NAMALWA (cell line): ENCODE measurements around the gene FOXP1.

Experiments
- DNase-seq: peaks from one replicate; pipeline ENCODE4 v3.0.0-alpha.2; 2015; ENCODE audit warnings: low spot score

The FOXP1 gene

DNA sequence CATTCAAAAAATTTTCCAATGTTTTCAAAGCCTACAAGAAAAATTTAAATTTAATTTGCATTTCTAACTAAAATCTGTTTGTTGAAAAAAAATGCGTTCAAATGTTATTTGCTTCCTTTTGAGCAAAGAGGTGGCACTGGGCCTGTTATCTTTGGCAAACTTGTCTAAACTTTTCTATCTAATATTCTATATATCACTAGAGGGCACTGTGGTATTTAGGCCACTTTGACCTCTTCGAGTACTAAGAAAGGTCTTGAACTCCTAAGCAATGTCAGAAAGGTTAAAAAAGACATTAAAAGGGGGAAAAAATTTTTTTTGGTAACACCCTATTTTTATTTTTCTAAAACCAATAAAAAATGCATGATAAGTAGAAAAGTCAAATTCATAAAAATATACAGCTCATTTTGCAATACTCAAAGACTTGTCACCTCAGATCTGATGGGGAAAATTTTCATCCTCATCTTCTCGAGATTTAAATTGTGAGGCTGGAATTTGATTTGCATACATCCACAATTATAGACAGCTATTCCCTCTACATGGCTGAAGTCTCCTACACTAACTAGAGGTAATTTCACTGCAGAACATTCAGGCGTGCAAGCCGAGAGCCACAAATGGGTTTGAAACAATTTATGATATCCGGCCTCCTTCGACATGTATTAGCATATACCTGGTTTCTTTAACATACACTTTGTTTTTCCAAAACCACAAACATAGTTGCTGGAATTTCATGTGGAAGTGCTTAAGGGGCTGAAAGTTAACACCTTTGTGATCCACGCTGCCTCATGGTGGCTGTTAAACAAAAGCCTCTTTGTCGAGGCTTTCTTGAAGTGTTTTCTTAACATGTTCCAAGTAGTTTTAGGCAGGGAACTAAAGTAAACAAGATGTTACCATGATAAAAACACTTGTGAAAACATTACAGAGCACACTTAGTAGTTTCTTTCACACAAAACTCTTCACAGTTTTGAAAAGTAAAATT lies 576.4 kb downstream of the FOXP1 start:
- peak; percentile 47 for DNase-seq

GRCh38 chr3:71005702-71006321 lies 577.7 kb downstream of the FOXP1 start:
- no peak for DNase-seq

GRCh38 chr3:71003511-71003910 lies 580.0 kb downstream of the FOXP1 start:
- DNase-seq: no peak

DNA sequence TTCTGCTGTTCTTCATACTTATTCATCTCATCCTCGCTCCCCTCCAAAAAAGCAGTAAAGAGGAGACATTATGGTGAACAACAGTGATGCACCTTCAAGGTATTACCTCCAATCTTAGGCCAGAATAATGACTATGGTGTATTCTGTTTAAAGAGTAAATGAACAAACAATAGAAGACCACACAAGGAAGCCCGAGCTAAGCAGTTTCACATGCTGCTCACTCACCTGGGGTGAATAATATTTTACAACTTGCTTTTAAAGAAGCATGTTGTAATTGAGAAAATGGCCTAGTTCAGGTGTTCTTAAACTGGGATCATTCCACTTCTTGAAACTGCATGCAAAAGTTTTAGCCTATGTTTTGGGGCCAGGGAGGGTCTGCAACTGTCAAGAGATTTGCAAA lies 581.2 kb downstream of the FOXP1 start:
- no peak for DNase-seq

GRCh38 chr3:71001303-71001830 lies 582.2 kb downstream of the FOXP1 start:
- DNase-seq: no peak

DNA sequence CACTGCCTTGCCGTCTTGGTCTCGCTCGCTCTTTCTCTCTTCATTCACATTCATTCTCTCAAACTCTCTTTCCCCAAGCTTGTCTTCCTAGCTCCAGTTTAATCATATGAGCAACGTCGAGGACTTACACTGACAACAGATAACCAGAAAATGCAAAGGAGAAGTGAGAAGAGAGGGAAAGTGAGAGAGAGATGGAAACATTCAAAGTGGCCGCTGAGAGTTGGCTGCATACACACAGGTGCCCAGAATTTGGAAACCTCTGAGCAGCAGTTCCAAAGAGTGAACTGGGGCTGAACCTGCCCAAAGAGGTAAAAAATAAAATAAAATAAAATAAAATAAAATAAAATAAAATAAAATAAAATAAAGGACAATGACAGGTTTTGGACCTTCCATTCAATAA lies 583.0 kb downstream of the FOXP1 start:
- no peak for DNase-seq

DNA sequence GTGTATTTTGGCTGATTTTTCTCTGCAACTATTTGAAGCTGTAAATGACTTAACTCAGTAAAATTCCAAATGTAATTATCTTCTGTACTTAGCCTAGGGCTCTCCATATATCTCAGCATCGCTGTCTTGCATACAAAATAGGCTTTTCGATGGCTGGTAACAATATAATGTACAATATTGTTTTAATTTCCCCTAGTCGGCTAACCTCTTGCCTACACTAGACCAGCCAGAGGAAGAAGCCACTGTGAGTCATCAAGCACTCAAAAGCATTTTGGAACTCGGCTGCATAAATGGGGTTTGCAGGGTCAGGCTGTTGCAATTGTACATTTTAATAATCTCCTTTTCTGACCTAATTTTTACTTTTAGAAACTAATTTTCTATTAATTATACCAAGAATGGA lies 583.8 kb downstream of the FOXP1 start:
- DNase-seq: no peak

GRCh38 chr3:70996082-70996481 lies 587.4 kb downstream of the FOXP1 start:
- no peak for DNase-seq

GRCh38 chr3:70994644-70995043 lies 588.9 kb downstream of the FOXP1 start:
- no peak for DNase-seq

GRCh38 chr3:70992562-70993204 lies 590.8 kb downstream of the FOXP1 start:
- no peak for DNase-seq

GRCh38 chr3:70992131-70992530 lies 591.4 kb downstream of the FOXP1 start:
- DNase-seq: no peak

DNA sequence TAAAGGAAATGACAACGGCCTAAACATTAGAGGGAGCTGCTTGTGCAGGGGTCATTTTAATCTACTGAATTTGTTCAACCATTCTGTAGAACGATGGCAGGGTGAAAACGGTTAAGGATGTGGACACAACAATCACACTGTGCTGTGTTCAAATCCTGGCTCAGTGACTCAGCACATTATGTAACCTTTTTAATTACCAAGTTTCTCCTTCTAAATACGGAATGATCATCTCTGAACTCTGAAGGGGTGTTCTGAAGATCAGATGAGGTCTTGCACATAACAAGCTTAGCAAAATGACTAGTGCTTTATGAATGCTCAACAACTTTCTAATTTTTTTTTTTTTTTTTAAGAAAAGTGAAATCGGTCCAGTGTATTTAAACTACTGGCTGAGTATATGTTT lies 592.8 kb downstream of the FOXP1 start:
- no peak for DNase-seq

DNA sequence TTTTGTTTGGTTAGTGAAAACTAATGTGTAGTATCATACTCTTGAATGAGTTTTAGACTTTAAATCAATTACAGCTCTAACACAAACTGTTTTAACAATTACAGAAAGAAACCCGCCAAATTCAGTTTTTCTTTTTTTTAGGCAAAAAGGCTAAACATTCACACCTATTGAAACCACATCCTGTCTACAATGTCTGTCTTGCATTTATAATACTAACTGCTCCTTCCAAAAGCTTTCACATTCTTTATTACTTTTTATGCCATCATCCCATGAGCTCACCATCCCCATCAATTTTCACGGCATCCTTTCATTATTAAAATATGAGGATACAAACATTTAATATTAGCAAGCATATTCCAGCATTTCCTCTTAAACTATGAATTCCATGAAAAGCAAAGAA lies 593.3 kb downstream of the FOXP1 start:
- DNase-seq: no peak

GRCh38 chr3:70989174-70989573 lies 594.4 kb downstream of the FOXP1 start:
- DNase-seq: no peak

GRCh38 chr3:70988111-70988510 lies 595.4 kb downstream of the FOXP1 start:
- no peak for DNase-seq

- DNase-seq: no peak
These were observed 598.0 kb downstream of the FOXP1 start for GRCh38 chr3:70985572-70985971.

GRCh38 chr3:70984776-70985482 lies 598.6 kb downstream of the FOXP1 start:
- no peak for DNase-seq

GRCh38 chr3:70982700-70983140 lies 600.8 kb downstream of the FOXP1 start:
- no peak for DNase-seq

DNA sequence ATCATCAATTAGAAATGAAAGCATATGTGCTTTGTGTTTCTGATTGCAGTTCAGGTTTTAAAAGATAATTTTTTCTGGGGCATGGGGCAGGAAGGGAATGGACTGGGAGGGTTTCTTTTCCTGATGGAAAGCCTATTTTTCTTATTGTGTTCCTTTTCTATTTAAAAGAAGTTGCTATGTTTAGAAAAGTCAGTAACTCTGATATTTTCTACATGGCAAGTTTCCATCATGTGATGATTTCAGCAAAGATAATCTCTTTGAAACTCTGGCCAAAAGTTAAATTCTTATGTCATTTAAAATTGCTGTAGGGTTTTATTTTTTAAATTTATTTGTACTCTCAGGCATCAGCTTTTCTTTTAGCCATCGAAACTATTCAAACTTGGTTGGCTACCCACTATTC lies 601.2 kb downstream of the FOXP1 start:
- no peak for DNase-seq

DNA sequence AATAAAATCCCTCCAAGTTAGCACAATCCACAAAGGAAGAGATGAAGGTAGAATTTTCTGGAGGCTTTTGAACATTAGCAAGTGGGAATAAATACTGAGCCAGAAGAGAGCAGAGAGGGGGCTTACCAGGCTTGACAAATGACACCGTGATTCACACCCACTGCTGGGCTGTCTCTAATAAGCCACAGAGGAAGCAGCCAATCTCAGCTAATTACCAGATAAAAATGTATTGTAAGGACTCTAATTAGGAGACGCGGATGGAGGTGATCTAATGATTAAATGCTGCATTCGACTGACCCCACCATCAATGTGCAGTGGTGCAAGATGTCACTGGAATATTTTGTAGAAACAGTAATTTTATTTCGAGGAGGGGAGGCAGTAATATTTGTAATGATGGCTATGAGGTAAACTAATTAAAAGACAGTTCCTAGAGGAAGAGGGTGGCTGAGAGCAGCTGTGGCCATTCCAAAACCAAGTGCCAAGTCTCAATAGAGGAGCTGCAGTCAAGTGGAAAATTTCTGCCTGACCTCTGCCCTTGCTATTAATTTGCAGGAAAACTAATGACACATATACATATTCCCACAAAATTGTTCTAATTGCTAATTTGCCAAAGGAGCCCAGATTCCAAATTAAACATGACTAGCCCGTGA lies 602.2 kb downstream of the FOXP1 start:
- no peak for DNase-seq

DNA sequence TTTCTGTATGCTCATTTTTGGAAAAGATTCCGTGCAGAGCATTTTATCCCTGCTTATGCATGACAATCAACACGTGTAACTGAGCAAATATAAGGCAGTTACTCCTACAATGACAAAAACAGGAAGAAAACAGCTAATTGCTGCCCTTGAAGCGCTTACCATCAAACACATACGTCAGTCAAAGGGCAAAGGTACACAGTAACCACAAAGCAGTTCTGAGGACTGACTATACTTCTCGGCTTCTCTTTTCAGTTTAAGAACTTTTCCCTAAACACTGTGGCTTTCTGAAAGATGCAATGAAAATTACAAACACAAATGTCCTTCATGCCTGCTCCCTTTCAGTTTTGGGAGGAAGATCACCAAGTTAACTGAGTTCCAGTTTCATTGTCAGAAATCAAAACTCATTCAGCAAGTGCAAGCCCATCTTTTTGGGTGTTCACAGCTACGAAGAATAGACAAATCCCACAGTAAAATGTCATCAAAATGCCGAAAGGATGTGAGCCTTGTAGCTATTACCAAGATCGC lies 602.8 kb downstream of the FOXP1 start:
- DNase-seq: no peak
